Upper lobe of right lung (tissue), 1 donor: ENCODE results near the gene NEDD4L. TPM values are rescaled to one million over a fixed set of nuclear protein-coding genes. Genes with fewer than 3 reads are reported as not detected.
A peak's percentile ranks its signal among the peaks of the same experiment; 100 is the strongest.

Experiments used
- ATAC-seq: fragments of 200-7000 bp; cut with Tn5 transposase; one replicate; pipeline ENCODE4 v1.9.1; 2020; ENCODE audit warnings: mild to moderate bottlenecking, moderate library complexity
- DNase-seq: peaks from one replicate; pipeline ENCODE4 v3.0.0-alpha.2; 2020
- H3K27ac ChIP-seq: fragments of 200-600 bp; one replicate; pipeline ENCODE4 v1.8.0; 2022
- H3K27me3 ChIP-seq: fragments of 200-600 bp; one replicate; pipeline ENCODE4 v1.8.0; 2022; ENCODE audit warnings: mild to moderate bottlenecking
- H3K36me3 ChIP-seq: fragments of 200-600 bp; one replicate; pipeline ENCODE4 v1.8.0; 2022
- H3K4me1 ChIP-seq: fragments of 200-600 bp; one replicate; pipeline ENCODE4 v1.8.0; 2022
- H3K4me3 ChIP-seq: fragments of 200-600 bp; one replicate; pipeline ENCODE4 v1.8.0; 2022; ENCODE audit warnings: mild to moderate bottlenecking
- H3K9me3 ChIP-seq: fragments of 200-600 bp; one replicate; pipeline ENCODE4 v1.8.0; 2022
- CTCF ChIP-seq: fragments of 200-600 bp; IDR thresholded peaks from one replicate; pipeline ENCODE4 v1.8.0; 2022; ENCODE audit warnings: antibody characterized with exemption
- intact Hi-C: fragments of 100-400 bp; cut with DNase I; formaldehyde crosslinking; loops from one replicate; pipeline ENCODE4 v1.11.0; 2022
- total RNA-seq: library from RNA; stranded (reverse); fragmentation: NEBNext Ultra II Directional; extraction: Animal tissue kit (Norgen Biotek cat#: 25700); gene quantifications from one replicate; pipeline ENCODE4 v1.2.1, GENCODE V29; 2021
- donor health status: DM: no; HTN: yes; CAD: no; lungs with severe emphysema.

Gene NEDD4L
- total RNA-seq, 1 donor from 2014 or later = 192 TPM

- H3K27ac ChIP-seq = no peak overlapping the region
- no peak for ATAC-seq
- no peak overlapping the region for H3K4me3 ChIP-seq
- no peak for TF ChIP-seq CTCF
- intact Hi-C loops = no loop called here
- no peaks in the 10 kb centered on the region for H3K36me3 ChIP-seq
- H3K27me3 ChIP-seq = no peaks in the 10 kb centered on the region
- DNase-seq = no peak
- H3K9me3 ChIP-seq = no peaks in the 10 kb centered on the region
- H3K4me1 ChIP-seq = peaks cover 7% of the 10 kb centered on the region
Observed at GRCh38 chr18:58104096-58104495, 60.1 kb downstream of the NEDD4L start.

- Histone ChIP-seq H3K4me3 (no peak overlapping the region), H3K36me3 (no peaks in the 10 kb centered on the region), H3K27ac (no peak overlapping the region), H3K27me3 (no peaks in the 10 kb centered on the region), H3K4me1 (peaks cover 7% of the 10 kb centered on the region), H3K9me3 (no peaks in the 10 kb centered on the region)
- no peak for TF ChIP-seq CTCF
- intact Hi-C loops = no loop called here
- ATAC-seq (no peak), DNase-seq (no peak)
Observed at GRCh38 chr18:58105206-58105887, 61.3 kb downstream of the NEDD4L start.

- Histone ChIP-seq H3K36me3 (no peaks in the 10 kb centered on the region), H3K4me1 (peaks cover 7% of the 10 kb centered on the region), H3K9me3 (no peaks in the 10 kb centered on the region), H3K4me3 (no peak overlapping the region), H3K27me3 (no peaks in the 10 kb centered on the region), H3K27ac (no peak overlapping the region)
- intact Hi-C loops = no loop called here
- no peak for TF ChIP-seq CTCF
- no peak for DNase-seq
- ATAC-seq = peak; percentile 8
Observed at GRCh38 chr18:58105888-58106260, 61.8 kb downstream of the NEDD4L start.

GRCh38 chr18:58106289-58107070, 62.5 kb downstream of the NEDD4L start:
- no peak for DNase-seq
- intact Hi-C loops = no loop called here
- no peak overlapping the region for H3K27ac ChIP-seq
- H3K9me3 ChIP-seq = no peaks in the 10 kb centered on the region
- no peak for TF ChIP-seq CTCF
- H3K4me3 ChIP-seq = no peak overlapping the region
- no peak for ATAC-seq
- no peaks in the 10 kb centered on the region for H3K36me3 ChIP-seq
- H3K4me1 ChIP-seq = peaks cover 7% of the 10 kb centered on the region
- H3K27me3 ChIP-seq = no peaks in the 10 kb centered on the region

GRCh38 chr18:58109256-58109655, 65.2 kb downstream of the NEDD4L start:
- Histone ChIP-seq H3K27me3 (no peaks in the 10 kb centered on the region), H3K4me1 (peaks cover 7% of the 10 kb centered on the region), H3K9me3 (no peaks in the 10 kb centered on the region), H3K4me3 (no peak overlapping the region), H3K27ac (no peak overlapping the region), H3K36me3 (no peaks in the 10 kb centered on the region)
- ATAC-seq (no peak), DNase-seq (no peak)
- intact Hi-C loops = no loop called here
- TF ChIP-seq CTCF = no peak
